GM12891 (cell line): Measurements from ENCODE around the gene GLS.

ENCODE experiments used
- DNase-seq: peaks from one replicate; pipeline ENCODE4 v3.0.0; 2011; ENCODE audit warnings: low spot score; ENCODE audit not compliant: insufficient read length
- FAIRE-seq: peaks from 2 replicates; lab custom pipeline; 2011; peaks lifted over from hg19 to GRCh38; lab: Jason Lieb, UNC
- PAX5 ChIP-seq: IDR thresholded peaks from 2 replicates; pipeline ENCODE4 v1.6.1; 2011; ENCODE audit warnings: low read length, moderate library complexity, mild to moderate bottlenecking; ENCODE audit not compliant: insufficient read depth, severe bottlenecking
- POLR2A ChIP-seq: IDR thresholded peaks from 2 replicates; pipeline ENCODE4 v1.6.1; 2011; ENCODE audit warnings: low read depth, low read length, control low read depth
- POLR2AphosphoS5 ChIP-seq: IDR thresholded peaks from 2 replicates; pipeline ENCODE4 v1.6.1; 2011; ENCODE audit warnings: low read depth, low read length, control low read depth
- POU2F2 ChIP-seq: IDR thresholded peaks from 2 replicates; pipeline ENCODE4 v1.6.1; 2011; ENCODE audit warnings: low read depth, mild to moderate bottlenecking, control low read depth, low read length, moderate library complexity
- SPI1 ChIP-seq: IDR thresholded peaks from 2 replicates; pipeline ENCODE4 v1.6.1; 2011; ENCODE audit warnings: low read depth, low read length, control low read depth
- TAF1 ChIP-seq: IDR thresholded peaks from 2 replicates; pipeline ENCODE4 v1.6.1; 2011; ENCODE audit warnings: low read depth, low read length, control low read depth

The GLS gene

GRCh38 chr2:191009541-191010374 is 129.1 kb downstream of the GLS start:
- FAIRE-seq: no peak
- TF ChIP-seq SPI1 (no peak), POLR2A (peak; percentile 53; the same call in 1 of the 2 replicates)

GRCh38 chr2:191010887-191011885 is 130.6 kb downstream of the GLS start:
- no peak for DNase-seq
- peak; percentile 93 for TF ChIP-seq POLR2AphosphoS5
- TF ChIP-seq TAF1: no peak
- TF ChIP-seq POU2F2: peak; percentile 42; the same call in 1 of the 2 replicates
- TF ChIP-seq POLR2A: peak; percentile 88
- FAIRE-seq: peak; percentile 31

More at GRCh38 chr2:191009541-191010374, 129.1 kb downstream of the GLS start:
- no peak for DNase-seq

- TF ChIP-seq TAF1 (no peak; the same call in 1 of the 2 replicates), POU2F2 (no peak), SPI1 (no peak), PAX5 (no peak), POLR2AphosphoS5 (peak; percentile 73; the same call in 1 of the 2 replicates), POLR2A (peak; percentile 65)
- no peak for DNase-seq
- no peak for FAIRE-seq
Measured at GRCh38 chr2:191012346-191012745, 131.7 kb downstream of the GLS start.

GRCh38 chr2:191012845-191013681 is 132.4 kb downstream of the GLS start:
- FAIRE-seq: no peak
- no peak for DNase-seq
- no peak for TF ChIP-seq TAF1
- peak; percentile 52; the same call in 1 of the 2 replicates for TF ChIP-seq POU2F2

- FAIRE-seq: no peak
- TF ChIP-seq TAF1: no peak
- TF ChIP-seq PAX5: no peak
- TF ChIP-seq POU2F2: no peak
- no peak for TF ChIP-seq POLR2A
- TF ChIP-seq SPI1: no peak
- no peak for TF ChIP-seq POLR2AphosphoS5
- DNase-seq: no peak
Measured at GRCh38 chr2:191013682-191013931, 133.0 kb downstream of the GLS start.

- TF ChIP-seq POLR2A (peak; percentile 98), SPI1 (no peak), POU2F2 (peak; percentile 94), TAF1 (peak; percentile 98), POLR2AphosphoS5 (peak; percentile 97), PAX5 (peak; percentile 82)
- FAIRE-seq: peak; percentile 97
- DNase-seq: peak; percentile 85
Measured at GRCh38 chr2:191013932-191014652, 133.5 kb downstream of the GLS start, which contains the start of gene STAT1. STAT1 (minus strand) TSS chr2:191014171; CDS start chr2:191010003, 4,168 bp downstream.

GRCh38 chr2:191014653-191015020 is 134.0 kb downstream of the GLS start:
- FAIRE-seq: no peak
- no peak for DNase-seq
- TF ChIP-seq POU2F2: no peak
- 0 out of 2 replicates have a peak, but pooled peaks have one; percentile 26 for TF ChIP-seq POLR2AphosphoS5
